MCF 10A (cell line): ENCODE data around the gene AFF4. TPM values are rescaled to one million over a fixed set of nuclear protein-coding genes. Genes with fewer than 3 reads are reported as not detected.

Source experiments
- BruUV-seq: library from RNA; stranded (reverse); fragments of 400-500 nt; replicated peaks from 2 replicates; lab custom pipeline; 2021; lab: Mats Ljungman, UMichigan
- CTCF ChIA-PET: fragments of 300-600 bp; sonication (Branson Sonifier 250); formaldehyde crosslinking; extraction: SDS; loops from one replicate; lab custom pipeline; 2021; ENCODE audit warnings: antibody characterized with exemption, inconsistent platforms; lab: Yijun Ruan, JAX
- POLR2A ChIA-PET: fragments of 300-600, 350-650 bp; sonication (Branson Sonifier 250); formaldehyde crosslinking; extraction: SDS; loops from one replicate; lab custom pipeline; 2020; ENCODE audit warnings: antibody characterized with exemption, inconsistent platforms; lab: Yijun Ruan, JAX
- DNase-seq: peaks from one replicate; pipeline ENCODE4 v3.0.0-alpha.2; 2018; ENCODE audit not compliant: unreplicated experiment
- H3K27ac Mint-ChIP-seq: one replicate; pipeline ENCODE4 v1.8.0; 2022; ENCODE audit warnings: mild to moderate bottlenecking, low read depth, mixed read lengths; ENCODE audit not compliant: unreplicated experiment
- H3K27me3 Mint-ChIP-seq: one replicate; pipeline ENCODE4 v1.8.0; 2022; ENCODE audit warnings: mixed read lengths; ENCODE audit not compliant: insufficient read depth, unreplicated experiment
- H3K36me3 Mint-ChIP-seq: one replicate; pipeline ENCODE4 v1.8.0; 2022; ENCODE audit warnings: mild to moderate bottlenecking, moderate library complexity, mixed read lengths; ENCODE audit not compliant: insufficient read depth, unreplicated experiment
- H3K4me1 Mint-ChIP-seq: one replicate; pipeline ENCODE4 v1.8.0; 2022; ENCODE audit warnings: mixed read lengths; ENCODE audit not compliant: insufficient read depth, unreplicated experiment
- H3K4me3 Mint-ChIP-seq: one replicate; pipeline ENCODE4 v1.8.0; 2022; ENCODE audit warnings: mild to moderate bottlenecking, moderate library complexity, mixed read lengths; ENCODE audit not compliant: unreplicated experiment
- H3K9me3 Mint-ChIP-seq: one replicate; pipeline ENCODE4 v1.8.0; 2022; ENCODE audit warnings: mixed read lengths; ENCODE audit not compliant: unreplicated experiment
- CTCF ChIP-seq: fragments of 200-600 bp; IDR thresholded peaks from one replicate; pipeline ENCODE4 v1.8.0; 2022; ENCODE audit warnings: antibody characterized with exemption, mild to moderate bottlenecking; ENCODE audit not compliant: unreplicated experiment
- intact Hi-C: fragments of 100-400 bp; cut with micrococcal nuclease; formaldehyde crosslinking; loops from 2 replicates; pipeline ENCODE4 v1.14.1; 2022
- total RNA-seq: library from RNA; stranded (reverse); gene quantifications from 2 replicates; pipeline ENCODE4 v1.2.3, GENCODE V29; 2022

AFF4 gene
- total RNA-seq, 1 experiment from 2014 or later, result 206 TPM

GRCh38 chr5:132872788-132873118 lies 90.7 kb downstream of the AFF4 start:
- Mint-ChIP-seq H3K27ac (no peak overlapping the region), H3K9me3 (no peaks in the 10 kb centered on the region), H3K36me3 (peaks cover 97% of the 10 kb centered on the region), H3K27me3 (no peaks in the 10 kb centered on the region), H3K4me1 (peaks cover under 1% of the 10 kb centered on the region), H3K4me3 (no peak overlapping the region)
- TF ChIP-seq CTCF, result no peak
- BruUV-seq, result no TSS peak
- POLR2A ChIA-PET, result interaction anchor here (0.6 to 11.0 kb wide), 8 partner anchors 9 to 745 kb away, joined by 3 to 176 read pairs (median 3); partner anchors contain the start of gene SHROOM1
- no peak for DNase-seq
- CTCF ChIA-PET, result interaction anchor here (1.1 to 8.9 kb wide), 3 partner anchors 10 to 43 kb away, joined by 3 to 68 read pairs (median 21); partner anchors contain the start of gene SHROOM1
- intact Hi-C loops, result no loop called here

GRCh38 chr5:132871459-132872284 lies 91.8 kb downstream of the AFF4 start:
- no peak overlapping the region for H3K27ac Mint-ChIP-seq
- TF ChIP-seq CTCF, result no peak
- intact Hi-C loops, result no loop called here

DNA sequence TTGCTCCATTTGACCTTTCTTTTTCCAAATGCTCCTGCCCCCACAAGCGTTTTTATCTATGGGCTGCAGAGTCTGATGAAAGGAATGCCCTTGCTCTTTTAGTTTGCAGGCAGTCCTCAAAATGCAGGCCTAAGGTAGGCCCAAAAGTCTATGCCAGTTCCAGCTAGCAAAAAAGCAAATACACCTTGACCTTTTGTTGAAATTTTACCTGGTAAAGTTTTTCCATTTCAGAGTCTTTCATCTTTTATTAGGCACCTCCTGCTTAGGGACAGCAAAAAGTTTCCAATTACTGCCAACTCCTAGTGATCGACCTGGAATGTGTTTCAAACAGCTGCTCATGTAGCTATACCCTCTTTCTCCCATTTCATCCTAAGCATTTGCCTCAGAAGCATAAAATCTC lies 92.6 kb downstream of the AFF4 start:
- no peaks in the 10 kb centered on the region for H3K9me3 Mint-ChIP-seq
- no peak for TF ChIP-seq CTCF
- no peak overlapping the region for H3K27ac Mint-ChIP-seq
- ChIA-PET CTCF (interaction anchor here (0.6 to 8.9 kb wide), 7 partner anchors 12 to 133 kb away, joined by 3 to 68 read pairs (median 4); partner anchors contain the start of gene SHROOM1), POLR2A (interaction anchor here (0.6 to 11.0 kb wide), 10 partner anchors 9 to 440 kb away, joined by 3 to 176 read pairs (median 4); partner anchors contain the start of genes KIF3A and SHROOM1)
- H3K4me3 Mint-ChIP-seq, result no peak overlapping the region
- BruUV-seq, result no TSS peak
- no peak for DNase-seq
- H3K27me3 Mint-ChIP-seq, result no peaks in the 10 kb centered on the region
- intact Hi-C loops, result no loop called here
- peaks cover 92% of the 10 kb centered on the region for H3K36me3 Mint-ChIP-seq
- peaks cover 11% of the 10 kb centered on the region for H3K4me1 Mint-ChIP-seq

More at GRCh38 chr5:132871459-132872284, 91.8 kb downstream of the AFF4 start:
- H3K36me3 Mint-ChIP-seq, result peaks cover 95% of the 10 kb centered on the region
- DNase-seq, result no peak
- H3K27me3 Mint-ChIP-seq, result no peaks in the 10 kb centered on the region
- no peaks in the 10 kb centered on the region for H3K9me3 Mint-ChIP-seq
- POLR2A ChIA-PET, result interaction anchor here (0.6 to 11.0 kb wide), 10 partner anchors 8 to 440 kb away, joined by 3 to 176 read pairs (median 3); partner anchors contain the start of gene SHROOM1
- peaks cover 6% of the 10 kb centered on the region for H3K4me1 Mint-ChIP-seq
- H3K4me3 Mint-ChIP-seq, result no peak overlapping the region
- CTCF ChIA-PET, result interaction anchor here (0.5 to 8.9 kb wide), 6 partner anchors 11 to 691 kb away, joined by 3 to 68 read pairs (median 13); partner anchors contain the start of gene SHROOM1
- no TSS peak for BruUV-seq

DNA sequence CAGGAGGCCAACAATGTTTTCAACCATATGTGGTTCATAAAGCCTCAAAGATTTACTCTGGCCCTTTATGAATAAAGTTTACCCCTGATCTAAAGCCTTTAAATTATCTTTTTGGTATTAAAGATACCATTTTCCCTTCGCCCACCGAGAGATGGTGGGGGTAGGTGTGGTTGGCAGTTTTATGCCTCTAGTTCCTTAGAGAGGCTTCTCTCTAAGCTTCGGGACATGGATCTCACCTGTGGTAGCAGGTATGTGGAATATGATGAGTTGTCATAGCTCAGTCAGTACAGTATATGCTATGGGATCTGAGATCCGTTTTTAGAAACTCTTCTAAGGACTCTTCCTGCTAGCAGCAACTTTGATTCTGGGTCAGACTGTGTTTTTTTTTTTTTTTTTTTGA lies 94.7 kb downstream of the AFF4 start:
- H3K9me3 Mint-ChIP-seq, result no peaks in the 10 kb centered on the region
- no peak overlapping the region for H3K27ac Mint-ChIP-seq
- no peak overlapping the region for H3K4me3 Mint-ChIP-seq
- peaks cover 17% of the 10 kb centered on the region for H3K4me1 Mint-ChIP-seq
- no peak for TF ChIP-seq CTCF
- peaks cover 74% of the 10 kb centered on the region for H3K36me3 Mint-ChIP-seq
- CTCF ChIA-PET, result interaction anchor here (0.6 to 13.6 kb wide), 9 partner anchors 8 to 210 kb away, joined by 3 to 211 read pairs (median 5); partner anchors contain the start of gene SHROOM1
- no TSS peak for BruUV-seq
- POLR2A ChIA-PET, result interaction anchor here (0.5 to 11.0 kb wide), 14 partner anchors 10 to 1206 kb away, joined by 3 to 176 read pairs (median 3); partner anchors contain the start of genes KIF3A and SHROOM1
- no peaks in the 10 kb centered on the region for H3K27me3 Mint-ChIP-seq
- DNase-seq, result no peak
- intact Hi-C loops, result no loop called here
